Smooth muscle cell of the brain vasculature (primary cell): ENCODE results near the gene CSMD2.

Source experiments
- DNase-seq: peaks from one replicate; pipeline ENCODE4 v3.0.0-alpha.2; 2012; ENCODE audit warnings: low read depth, low spot score

Gene CSMD2

DNA sequence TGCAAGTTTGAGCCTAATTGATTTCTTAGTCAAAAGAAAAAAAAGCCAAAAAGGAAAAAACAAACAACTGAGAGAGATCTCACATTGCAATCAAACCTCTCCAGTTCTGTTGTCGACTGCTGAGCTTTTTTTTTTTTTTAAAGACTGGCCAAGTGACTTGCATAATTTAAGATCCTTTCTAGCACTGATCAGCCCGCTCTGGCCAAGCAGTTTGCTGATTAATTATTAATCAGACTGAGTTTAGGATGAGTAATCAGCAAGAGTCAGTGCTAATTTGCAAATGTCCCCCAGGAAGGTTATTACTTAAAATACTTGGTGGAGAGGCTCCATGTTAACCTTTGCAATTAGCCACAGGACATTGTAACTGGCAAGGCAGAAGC is 261.8 kb downstream of the CSMD2 start:
- no peak for DNase-seq

DNA sequence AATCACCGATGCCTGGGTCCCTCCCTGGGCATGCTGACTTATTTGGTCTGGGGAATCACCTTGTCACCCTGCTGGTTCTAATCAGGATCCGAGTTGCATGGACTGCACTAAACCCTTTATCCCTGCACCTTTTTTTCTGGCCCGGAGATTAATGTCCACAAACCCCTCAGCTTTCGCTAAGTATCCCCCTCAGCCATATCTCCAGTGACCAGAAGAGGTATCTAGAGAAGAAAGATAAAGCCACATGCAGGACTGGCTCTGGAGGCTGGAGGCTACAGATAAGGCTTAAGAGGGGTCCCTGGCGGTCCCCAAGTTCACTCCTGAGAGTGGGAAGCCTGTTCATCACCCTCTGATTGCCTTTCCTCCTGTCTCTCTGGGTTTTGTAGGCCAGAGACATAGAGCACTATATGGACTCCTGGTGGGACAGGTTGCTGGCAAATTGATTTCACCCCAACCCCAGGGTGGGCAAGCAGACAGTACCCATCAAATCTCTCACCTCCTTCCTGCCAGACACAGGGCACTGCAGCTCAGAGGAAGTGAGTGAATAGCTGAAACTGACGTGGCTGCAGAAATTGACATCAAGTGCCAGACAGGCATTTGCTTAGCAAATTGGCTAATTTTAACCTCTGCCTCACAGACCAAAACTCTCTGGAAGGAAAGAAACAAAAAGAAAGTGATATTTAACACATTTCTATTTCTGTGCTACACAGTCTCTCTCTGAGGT is 262.4 kb downstream of the CSMD2 start:
- no peak for DNase-seq

DNA sequence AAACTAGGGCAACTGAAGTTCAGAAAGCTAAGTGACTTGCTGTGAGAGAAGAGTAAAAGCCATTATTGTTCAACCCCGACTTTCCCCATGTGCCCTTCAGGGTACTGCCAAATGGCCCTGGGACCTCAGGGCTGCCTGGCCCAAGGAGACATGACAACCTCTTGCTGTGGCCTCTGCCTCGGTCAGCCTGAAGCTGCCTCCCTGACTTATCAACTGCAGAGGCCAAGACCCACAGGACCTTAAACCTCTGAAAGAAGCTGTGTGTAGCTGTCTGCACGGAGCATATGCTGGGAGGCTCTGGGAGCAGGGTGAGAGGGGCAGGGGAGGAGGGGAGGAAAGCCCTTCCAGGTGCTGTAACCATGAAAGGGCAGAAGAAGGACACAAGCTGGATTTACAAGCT is 265.3 kb downstream of the CSMD2 start:
- no peak for DNase-seq

DNA sequence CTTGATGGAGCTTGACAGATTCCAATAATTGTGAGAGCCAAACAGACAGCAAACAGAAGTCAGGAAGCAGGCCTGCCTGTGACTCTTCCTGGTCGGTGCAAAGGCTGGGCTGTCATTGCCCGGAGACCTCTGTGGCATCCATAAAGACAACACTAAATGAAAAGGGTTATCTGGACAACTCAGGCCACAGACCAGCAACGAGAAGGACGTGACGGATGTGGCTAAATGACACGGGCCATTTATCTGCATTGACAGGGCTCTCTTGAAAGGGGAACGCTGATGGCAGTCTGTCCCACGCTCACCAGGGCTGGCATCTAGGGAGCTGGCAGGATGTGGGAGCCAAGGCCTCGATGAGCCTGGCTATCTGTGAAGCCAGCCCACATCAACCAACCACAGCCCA is 266.1 kb downstream of the CSMD2 start:
- no peak for DNase-seq

DNA sequence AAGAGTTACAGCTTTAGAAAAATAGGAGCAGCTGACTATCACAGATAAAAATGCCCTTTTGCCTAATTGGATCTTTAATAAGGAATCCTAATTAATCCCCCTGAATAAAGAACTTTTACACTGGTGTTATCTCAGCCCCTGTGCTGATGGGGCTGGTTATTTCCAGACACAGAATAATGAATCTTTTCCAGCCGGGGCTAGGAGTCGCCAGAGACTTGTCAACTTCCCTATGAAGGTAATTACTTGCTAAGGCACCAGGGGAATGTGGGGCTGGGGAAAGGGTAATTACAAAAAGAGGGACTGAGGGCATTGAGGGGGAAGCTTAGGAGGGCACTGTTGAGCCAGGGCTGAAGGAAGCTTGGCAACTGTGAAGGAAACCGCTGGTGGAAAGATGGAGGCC is 266.6 kb downstream of the CSMD2 start:
- no peak for DNase-seq

DNA sequence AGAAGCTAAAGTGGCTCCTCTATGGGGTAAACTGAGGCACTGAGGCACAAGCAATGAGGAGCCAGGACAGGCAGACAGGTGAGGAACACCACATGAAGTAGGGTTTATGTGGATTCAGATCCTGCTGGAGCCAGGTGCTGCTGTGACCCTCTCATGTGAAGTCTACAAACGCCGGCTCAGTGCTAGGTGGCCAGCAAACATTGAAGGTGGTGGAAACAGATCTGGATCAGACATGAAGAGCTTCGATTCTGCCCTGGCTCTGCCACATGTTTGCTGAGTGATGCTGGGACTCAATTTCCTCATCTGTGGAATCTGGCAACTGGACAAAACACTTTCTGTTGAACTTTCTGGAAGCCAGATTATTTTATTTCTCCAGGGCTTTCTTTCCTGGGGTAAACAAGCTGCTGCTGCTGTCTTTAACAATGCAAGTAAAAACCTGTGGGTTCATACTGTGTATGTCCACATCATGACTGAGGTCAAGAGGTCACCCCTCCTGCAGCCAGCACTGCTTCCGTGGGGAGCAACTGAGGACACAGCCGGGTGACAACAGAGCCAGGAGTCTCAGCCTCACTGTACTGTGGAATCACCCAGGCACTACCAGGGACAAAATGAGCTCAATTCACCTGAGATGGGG is 267.8 kb downstream of the CSMD2 start:
- DNase-seq = no peak

DNA sequence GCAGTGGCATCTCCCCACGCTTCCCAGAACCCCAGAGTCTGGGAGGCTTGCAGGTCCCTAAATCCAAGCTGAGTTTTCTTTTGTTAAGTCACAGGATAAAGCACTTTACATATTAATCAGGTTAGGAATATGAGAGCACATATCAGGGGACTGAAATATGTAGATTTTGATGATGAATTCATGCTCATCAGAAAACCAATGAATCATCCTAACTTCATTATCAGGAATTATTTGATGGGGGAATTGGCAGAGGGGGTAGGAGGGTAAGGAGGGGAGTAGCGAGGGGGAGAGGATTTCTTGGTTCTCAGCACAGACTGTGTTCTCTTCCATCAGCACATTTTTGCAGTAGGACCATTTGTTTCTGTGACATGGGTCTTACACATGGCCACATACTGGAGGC is 269.1 kb downstream of the CSMD2 start:
- no peak for DNase-seq

DNA sequence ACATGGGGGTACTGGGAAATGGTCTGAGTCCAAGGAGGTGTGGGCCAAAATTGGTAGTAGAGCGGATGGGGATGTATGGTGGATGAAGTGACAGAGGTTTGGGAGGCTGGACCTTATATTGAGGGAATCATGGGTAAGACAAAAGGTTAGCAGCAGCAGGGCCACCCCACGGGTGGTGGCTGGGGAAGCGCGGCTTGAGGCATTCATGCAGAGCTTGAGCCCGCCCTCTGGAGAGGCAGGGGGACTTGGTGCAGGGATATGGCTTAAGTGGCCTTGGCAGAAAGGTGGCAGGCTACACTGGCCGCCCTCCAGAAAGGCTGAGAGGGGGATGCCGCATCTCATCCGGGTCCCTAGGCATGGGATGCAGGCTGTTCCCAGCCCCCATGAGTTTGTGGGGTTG is 269.6 kb downstream of the CSMD2 start:
- no peak for DNase-seq

DNA sequence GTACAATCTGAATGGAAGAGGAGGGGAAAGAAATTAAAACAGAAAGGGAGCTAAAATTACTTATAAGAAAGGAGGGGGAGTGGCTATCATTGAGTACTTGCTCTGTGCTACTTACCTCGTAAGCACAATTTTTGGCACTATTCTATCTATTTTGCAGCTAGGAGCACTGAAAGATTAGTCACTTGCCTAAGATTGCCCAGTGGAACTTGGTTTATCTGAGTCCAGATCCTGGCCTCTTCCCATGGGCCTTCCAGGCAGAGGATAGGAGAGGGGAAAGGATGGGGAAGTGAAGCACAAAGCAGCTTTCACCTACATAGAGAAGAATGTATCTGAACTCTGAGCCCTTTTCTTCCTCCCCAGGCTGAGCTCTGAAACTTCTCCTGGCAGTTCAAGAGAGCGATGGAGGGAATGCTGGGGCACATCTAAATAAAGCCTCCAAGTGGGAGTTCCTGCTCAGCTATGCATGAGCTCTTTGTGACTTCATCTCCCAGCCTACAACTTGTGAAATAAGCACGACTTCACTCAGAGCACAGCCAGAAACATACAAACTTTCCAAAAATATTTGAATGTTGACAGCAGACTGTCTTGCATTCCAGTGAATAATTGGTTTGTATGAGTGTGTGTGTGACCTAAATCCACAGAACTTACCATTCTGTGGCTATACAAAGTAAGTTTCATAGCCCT is 271.7 kb downstream of the CSMD2 start:
- no peak for DNase-seq

DNA sequence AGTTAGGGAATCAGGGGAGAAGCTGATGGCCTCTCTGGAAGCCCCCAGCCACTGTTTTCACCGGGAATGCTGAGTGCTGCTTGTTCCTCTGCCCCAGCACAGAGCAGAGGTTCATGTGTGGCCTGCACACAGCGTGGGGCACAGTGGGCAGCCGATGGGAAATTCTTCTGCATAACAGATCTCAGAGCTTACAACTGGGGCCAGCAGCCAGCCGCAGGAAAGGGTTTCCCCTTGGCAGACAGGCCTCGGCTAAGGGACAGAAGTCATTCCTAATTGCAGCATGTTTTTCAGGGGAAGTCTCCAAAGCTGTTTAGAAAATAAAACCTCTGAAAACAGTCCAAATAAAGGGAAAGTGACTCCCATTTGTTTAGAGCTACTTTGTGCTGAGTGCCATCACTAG is 278.5 kb downstream of the CSMD2 start:
- DNase-seq = no peak

DNA sequence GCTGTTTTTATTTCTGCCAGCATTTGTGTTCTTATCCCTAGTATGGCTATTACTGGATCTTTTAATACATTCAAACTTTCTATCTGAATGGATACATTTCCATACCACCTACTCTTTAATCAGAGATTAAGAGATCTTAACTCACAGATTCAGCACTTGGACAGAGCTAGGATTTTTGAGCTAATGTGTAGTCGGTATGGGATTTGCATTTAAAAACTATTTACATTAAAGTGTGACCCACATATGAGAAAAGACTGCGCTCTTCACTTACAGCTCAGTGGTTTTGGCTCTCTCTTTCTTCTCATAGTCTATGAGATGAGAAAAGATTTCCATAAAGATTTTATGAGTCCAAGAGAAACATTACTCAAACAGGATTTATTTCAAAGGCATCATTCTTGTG is 284.7 kb downstream of the CSMD2 start:
- no peak for DNase-seq

DNA sequence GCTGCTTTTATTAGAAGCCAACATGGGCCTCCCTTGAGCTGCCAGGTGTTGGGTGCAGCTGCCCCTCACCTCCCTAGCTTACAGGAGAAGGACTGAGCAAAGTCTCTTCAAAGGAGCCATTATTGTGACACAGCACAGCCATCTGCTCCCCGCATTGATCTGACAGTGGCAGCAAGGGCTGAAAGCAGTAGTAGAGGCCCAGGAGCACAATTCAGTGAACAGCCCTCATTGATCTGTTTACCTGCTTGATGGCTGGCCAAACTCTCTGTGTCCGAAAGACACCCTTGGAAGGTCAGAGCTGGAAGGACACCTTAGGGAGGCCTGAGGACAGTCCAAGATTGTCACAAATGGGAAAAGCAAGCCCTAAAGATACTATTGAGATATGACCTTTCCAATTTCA is 286.6 kb downstream of the CSMD2 start:
- DNase-seq = no peak

DNA sequence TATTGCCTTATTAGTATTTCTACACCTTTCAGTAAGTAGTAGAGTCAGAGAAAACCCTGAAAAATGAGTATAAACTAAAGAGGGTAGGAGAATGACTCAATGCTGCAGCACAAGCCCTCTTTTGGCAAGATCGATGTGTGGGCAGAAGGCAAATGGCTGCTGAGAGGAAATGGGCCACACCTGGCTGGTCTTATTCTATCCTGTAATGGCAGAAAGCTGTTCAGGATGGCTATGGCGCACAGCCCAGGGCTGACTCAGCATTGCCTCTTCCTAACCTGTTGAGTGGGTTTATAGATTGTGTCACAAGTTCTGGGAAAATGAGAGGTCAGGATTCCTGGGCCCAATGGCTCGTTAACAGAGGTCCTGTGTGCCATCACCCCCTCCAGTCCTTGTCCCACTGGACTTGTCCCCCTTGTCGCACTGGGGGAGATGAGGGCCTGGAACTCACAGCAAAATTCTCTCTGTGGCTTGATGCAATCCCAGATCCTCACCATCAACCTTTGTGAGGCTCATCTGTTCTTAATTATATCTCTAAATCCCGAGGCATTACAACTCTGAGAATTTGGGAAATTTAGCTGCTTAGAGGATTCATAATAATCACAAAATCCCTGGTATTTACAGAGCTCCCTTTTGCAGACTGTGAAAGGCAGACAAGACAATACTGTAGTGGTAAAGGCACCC is 287.9 kb downstream of the CSMD2 start:
- no peak for DNase-seq

DNA sequence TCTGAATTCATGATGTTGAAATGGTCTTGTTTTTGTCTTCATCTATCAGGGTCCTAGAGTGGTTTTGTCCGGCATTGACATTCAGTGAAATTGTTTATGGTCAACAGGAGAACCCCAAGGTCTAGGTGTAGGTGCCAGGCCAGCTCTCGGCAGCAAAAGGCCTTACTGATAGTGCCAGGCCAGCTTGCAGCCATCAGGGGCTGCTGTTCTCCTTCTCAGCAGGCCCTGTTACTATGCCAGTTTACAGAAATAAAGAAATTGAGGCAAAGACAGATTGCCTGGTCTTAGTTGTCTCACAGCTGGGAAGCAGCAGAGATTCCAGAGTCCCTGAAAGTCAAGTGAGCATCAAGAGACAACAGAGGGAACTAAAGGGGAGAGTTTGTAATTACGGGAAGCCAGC is 289.2 kb downstream of the CSMD2 start:
- DNase-seq = no peak

DNA sequence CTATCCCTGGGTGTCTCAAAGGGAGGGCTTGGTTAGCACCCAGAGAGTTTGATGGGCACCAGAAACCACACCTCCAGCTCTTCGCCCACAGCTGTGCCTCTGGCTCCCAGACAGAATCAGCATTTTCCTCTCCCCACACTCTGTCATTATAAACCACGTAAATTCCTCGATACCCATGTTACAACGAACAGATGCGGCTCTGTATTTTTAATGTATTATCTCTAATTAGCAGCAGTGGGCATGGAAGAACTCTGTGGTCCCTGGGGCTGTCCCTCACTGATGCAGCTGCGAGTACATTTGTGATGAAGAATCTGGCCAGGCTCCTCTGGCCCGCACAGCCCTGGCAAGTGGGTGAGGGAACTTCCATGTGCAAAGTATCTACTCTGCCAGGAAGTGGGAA is 290.4 kb downstream of the CSMD2 start:
- DNase-seq = no peak

DNA sequence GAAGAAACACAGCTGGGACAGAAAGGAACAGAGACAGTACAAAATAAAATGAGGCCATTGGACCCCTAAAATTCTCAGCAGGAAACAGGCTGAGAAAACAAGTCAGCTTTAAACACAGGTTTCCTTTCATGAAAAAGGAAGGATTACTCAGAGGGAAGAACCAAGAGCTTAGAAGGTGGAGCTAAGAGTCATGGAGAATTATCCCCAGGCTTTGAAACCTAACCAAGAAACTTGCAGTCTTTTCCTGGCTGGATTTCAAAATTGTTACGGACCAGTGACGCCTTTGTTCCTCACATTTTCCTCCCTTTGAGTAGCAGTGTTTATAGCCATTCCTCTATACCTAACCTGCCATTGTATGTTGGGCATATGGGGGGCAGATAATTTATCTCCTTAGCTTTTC is 292.3 kb downstream of the CSMD2 start:
- DNase-seq = no peak

DNA sequence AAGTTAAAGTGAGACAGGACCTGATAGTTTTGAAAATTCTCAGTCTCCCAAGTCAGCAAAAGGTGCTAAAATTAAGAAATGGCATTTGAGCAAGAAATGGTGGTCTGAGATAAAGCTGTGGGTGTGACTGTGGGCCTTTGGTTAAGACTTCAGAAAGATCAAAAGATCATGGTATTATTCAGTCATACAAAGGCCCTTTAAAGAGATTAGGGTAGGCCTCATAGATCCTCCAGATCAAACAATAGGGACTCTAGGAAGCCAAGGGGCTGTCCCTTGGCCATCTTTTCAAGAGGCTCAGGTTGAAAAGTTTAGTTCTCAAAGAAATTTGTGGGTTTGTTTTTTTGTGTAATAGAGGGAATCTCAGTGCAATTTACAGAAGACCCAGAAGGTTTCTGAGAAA is 292.8 kb downstream of the CSMD2 start:
- DNase-seq = no peak

DNA sequence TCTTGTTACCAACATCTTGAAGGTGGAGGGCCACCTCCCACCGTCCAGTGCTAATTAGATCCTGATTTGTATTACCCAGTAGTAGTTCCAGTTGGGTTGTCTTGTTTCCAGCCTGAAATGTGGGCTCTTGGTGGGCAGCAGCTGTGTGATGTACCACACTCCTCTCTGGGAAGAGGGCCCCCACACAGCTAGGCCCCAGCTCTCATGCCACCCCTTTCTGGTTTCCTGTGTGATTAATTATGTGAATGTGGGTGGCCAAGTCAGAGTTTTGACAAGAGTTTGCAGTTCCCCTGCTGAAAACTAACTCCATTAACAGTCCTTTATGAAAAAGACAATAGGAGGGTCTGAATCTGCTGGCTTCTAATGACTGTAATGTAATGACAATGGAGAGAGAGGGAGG is 297.3 kb downstream of the CSMD2 start:
- no peak for DNase-seq

DNA sequence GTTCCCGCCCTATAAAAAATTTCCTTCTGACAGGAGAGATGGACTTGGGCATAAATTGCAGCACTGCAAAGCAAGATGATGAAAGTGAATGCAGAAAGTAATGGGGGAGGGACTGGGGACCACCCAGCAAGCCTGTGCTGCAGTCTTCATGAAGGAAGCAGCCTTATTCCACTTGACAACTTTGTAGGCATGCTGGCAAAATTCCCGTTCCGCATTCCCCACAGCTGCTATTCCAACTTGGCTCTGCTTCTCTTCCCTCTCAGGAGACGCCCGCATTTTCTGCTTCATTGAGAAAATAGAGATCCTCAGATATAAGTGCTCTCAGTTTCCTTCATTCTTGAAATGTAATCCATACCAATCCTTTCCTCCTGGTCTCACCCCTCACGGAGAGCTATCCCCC is 298.7 kb downstream of the CSMD2 start:
- DNase-seq = no peak

DNA sequence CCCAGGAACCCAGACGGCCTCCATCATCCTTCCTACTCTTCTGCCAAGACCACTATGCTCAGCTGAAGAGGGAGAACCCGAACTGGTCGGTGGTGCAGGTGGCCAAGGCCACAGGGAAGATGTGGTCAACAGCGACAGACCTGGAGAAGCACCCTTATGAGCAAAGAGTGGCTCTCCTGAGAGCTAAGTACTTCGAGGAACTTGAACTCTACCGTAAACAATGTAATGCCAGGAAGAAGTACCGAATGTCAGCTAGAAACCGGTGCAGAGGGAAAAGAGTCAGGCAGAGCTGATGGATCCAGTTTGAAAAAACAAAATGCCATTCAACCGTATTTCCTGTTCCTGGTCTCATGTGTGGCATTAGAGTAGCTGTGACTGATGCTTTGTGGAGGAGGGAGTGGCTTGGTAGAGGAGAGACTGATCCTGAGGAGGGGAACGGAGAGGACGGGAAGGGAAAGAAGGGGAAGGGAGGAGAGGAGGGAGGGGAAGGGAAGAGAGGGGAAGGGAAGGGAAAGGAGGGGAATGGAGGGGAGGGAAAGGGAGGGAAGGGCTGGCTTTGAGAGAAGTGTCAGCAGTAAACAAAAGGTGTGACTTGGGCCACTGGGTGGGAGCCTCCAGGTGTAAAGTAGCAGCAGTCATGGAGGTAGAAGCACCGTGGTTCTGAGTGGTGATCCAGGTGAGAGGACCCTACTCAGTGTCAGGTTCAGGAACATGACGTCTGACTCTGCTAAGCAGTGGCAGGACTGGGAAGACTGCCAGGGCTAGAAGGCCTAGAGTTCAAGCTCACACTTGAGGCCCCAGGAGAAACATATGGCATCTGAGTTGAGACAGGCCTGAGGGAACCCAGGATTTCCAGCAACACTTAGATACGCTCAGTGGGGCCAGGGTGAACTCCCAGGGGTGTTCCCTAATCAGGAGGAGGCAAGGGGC is 300.3 kb downstream of the CSMD2 start:
- no peak for DNase-seq

DNA sequence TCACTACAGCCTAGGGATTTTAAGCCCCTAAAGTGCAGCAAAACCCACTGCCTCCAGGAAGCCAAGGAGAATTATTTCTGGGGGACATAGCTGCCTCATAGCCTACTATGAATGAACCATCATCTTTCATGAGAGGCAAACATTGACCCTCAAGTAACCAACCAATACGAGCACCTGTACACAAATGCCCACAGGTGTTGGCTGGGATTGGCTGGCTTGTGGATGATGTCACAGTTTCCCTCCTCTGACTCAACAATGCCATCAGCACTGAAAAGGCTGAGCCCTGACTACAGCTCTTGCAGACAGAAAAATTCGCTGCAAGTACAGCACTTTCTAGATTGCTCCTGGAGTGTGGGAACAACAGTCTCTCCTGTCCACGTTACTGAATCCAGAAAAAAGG is 301.3 kb downstream of the CSMD2 start, which contains the start of gene HMGB4:
Gene HMGB4, plus strand, starts transcription at position 301 of the 400 bp plus-strand sequence. CDS start 113 bp downstream, outside the sequence.
- DNase-seq = no peak
